GM18526 (cell line): ENCODE measurements around the gene LYSMD3.

Experiments used
- POLR2A ChIP-seq: IDR thresholded peaks from 3 replicates; pipeline ENCODE4 v1.6.1; 2011; ENCODE audit not compliant: insufficient read length; ENCODE audit errors: extremely low read depth

Gene LYSMD3

DNA sequence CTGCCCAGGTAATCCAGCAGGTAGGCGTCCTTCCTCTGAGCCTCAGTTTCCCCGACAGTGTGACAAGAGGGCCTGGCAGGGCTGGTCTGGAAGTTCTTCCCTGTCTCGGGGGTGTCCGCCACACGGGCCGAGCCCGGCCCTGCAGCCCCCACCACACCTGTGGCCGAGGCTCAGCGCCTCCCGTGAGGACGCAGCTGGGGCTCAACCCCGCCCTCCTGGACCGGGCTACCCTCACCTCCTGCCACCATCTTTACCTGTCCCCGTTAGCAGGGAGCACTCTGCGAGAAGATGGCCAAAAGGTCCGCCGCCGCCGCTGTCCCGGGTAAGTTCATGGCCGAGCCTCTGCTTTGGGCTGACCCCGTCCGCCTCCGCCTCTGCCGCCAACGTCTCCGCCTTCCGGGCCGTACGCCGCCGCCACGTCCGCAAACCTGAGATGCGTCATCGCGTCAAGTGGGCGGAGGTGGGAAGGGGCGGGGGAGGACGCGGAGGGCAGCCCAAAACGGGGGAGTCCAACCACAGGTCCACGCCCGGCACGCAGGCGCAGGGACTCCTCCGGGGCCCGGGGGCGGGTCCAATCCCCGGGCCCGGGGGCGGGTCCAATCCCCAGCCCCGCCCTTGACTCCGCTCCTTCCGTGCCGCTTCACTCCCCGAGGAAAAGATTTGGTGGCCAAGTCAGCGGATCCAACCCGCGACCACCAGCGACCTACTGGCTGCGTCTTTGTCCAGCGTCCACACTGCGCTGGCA is at the start of gene LYSMD3:
LYSMD3 (minus strand) TSS at position 391 of the 745 bp plus-strand sequence. CDS start 4,295 bp downstream, outside the sequence.
- TF ChIP-seq POLR2A = peak; percentile 86

DNA sequence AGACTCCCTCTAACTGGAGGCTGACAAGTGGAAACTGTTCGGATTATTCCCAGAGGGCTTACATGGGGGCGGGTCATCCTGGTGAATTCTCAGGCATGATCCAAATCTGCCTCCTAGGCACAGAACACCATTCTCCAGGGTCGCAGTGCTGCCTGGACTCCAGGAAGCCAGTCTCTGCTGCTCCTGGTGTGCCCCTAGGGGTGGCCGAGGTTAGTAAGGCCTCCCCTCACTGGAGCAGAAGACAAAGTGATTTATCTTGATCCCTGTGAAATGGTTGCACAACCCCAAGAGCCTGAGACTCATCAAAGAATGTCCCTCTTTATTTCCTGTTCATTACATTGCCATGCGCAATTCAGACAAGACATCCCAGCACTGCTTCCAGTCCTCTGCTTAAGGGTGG is 46.3 kb upstream of the LYSMD3 start:
- no peak for TF ChIP-seq POLR2A

DNA sequence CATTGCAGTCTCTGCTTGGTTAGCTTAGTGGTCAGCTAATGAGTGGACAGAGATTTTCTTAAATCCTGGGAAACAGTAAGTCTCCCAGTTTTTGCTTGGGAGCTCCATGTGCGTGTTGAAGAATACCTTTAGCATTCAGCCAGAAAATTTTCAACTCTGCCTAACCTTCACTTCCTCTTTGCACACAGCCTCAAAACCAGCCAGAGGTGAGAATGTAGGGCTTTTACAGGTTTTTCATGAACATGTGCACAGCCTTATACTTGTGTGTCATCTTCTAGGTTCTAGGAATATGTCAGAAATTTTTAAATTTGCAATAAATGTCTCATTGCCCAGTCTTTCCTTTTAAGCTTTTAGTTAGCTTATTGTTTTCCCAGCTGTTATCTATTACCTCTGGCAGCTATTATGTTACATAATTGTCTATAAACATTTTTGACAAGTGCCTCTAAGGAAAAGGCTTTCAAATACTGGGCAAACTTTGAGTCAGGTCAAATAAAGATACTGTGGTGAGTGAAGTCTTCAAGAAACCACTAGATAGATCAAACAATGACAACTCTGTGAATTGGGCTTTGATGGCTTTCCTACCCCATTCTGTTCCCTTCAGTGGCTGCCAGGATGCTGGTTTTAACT is 41.9 kb upstream of the LYSMD3 start:
- TF ChIP-seq POLR2A = no peak

- TF ChIP-seq POLR2A = no peak
These were observed 40.6 kb upstream of the LYSMD3 start for GRCh38 chr5:90570034-90570433.

DNA sequence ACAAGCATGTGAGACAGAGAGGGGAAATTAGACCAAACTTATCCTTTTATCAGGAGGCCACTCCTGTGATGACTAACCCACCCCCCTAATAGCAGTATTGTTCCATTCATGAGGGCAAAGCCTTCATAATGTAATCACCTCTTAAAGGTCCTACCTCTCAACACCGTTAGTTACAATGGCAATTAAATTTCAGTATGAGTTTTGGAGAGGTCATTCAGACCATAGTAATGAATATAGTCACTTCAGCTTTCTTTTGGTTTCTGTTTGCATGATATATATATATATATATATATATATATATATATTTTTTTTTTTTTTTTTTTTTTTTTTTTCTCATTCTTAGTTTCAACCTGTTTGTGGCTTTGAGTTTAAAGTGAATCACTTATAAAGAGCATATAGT is 39.7 kb upstream of the LYSMD3 start:
- TF ChIP-seq POLR2A = no peak

DNA sequence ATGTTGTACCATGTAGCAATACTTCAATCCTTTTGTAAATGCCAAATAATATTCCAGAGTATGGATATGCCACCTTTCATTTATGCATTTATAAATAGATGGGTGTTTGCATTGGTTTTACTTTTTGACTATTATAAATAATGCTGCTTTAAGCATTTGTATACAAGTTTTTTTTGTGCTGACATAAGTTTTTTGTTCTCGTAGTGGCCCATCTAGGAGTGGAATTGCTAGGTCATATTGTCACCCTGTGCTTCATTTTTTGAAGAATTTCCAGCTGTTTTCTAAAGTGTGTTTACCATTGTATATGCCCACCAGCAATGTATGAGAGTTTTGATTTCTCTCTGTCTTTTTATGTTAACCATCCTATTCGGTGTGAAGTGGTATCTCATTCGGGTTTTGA is 36.1 kb upstream of the LYSMD3 start:
- no peak for TF ChIP-seq POLR2A

DNA sequence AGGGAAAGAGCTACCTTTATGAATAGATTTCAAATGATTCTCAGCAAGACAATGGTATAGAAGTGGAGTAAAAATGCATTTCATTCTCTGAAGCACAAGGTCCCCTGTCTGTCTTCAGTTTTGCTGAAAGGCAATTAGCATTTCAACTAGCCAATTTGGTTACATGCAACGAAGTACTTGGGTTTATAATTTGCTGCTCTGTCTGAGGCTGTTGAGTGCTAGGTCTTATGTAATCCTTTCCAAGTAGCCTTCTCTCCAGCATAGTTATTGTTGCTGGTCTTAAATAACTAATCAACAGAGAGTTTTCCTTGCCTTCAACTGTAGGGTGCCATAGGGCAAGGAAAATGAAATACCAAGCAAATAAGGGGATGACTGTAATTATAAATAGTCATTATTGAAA is 33.7 kb upstream of the LYSMD3 start:
- no peak for TF ChIP-seq POLR2A

GRCh38 chr5:90562341-90562740 is 33.0 kb upstream of the LYSMD3 start:
- no peak for TF ChIP-seq POLR2A

- no peak for TF ChIP-seq POLR2A
These were observed 32.4 kb upstream of the LYSMD3 start for GRCh38 chr5:90561766-90562165.

GRCh38 chr5:90560771-90561170 is 31.4 kb upstream of the LYSMD3 start:
- TF ChIP-seq POLR2A = no peak

DNA sequence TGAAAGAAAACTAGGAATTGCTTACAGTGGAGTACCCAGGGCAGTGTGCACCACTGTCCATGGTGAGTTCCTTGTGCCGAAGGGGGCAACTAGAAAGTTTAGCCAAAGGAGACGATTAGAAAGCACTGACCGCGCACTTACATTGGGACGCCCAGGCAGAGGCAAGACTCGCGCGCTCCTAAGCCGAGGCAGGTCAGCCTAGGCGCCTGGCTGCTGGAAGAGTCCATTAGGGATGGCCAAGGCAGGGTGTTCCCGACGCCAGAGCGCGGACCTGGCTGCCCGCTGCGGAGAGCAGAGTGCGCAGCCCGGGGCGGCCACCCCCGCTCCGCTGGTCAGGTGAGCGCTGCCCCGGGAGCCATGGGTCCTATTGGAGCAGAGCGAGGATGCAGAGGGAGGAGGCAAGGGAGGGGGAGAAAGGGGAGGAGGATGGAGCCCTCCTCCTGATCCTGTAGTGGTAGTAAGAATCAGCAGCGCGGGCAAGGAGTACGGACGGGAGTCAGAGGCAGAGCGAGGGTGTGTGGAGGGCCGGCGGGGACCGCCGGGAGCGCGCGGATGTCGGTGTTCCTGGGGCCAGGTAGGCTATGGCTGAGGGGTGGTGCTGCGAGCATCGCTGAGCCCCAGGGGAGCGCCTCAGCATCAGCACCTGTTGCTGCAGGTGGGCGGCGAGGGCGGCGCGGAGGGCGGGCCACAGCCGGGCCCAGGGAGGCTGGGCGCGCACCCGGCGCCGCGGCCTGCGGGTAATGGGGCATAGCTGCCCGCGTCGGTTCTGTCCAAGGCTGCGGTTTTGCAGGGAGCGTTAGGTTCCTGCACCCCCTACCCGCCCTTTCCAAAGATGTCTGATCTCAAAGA is 29.2 kb upstream of the LYSMD3 start, which contains the start of gene ADGRV1:
ADGRV1 (plus strand) TSS at position 454 of the 849 bp plus-strand sequence; CDS start at position 553, 99 bp downstream.
- TF ChIP-seq POLR2A = no peak

DNA sequence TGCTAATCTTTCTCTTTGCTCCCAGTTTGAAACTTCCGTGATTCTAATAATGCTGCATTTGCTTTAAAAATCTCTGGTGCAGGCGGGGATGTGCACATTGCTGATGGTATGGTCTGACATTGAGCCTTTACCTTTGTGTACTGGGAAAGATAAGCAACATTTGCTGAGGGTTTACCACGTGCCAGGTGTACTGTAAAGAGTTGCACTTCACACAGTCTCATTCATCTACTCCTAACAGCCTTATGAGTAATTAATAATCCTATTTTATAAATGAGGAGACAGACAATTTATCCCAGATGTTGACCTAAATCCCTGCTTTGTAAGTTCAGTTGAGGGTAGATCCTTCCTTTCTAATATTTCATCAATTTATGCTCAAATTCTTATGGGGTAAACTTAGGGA is 28.5 kb upstream of the LYSMD3 start:
- TF ChIP-seq POLR2A = no peak

GRCh38 chr5:90557391-90557790 is 28.0 kb upstream of the LYSMD3 start:
- TF ChIP-seq POLR2A = no peak

- TF ChIP-seq POLR2A = no peak
These were observed 26.3 kb upstream of the LYSMD3 start for GRCh38 chr5:90555666-90556065.

GRCh38 chr5:90554358-90555006 is 25.1 kb upstream of the LYSMD3 start:
- TF ChIP-seq POLR2A = no peak
